Measurements from ENCODE around the gene LRCH3. TPM values are rescaled to one million over a fixed set of nuclear protein-coding genes. Genes with fewer than 3 reads are reported as not detected.

Gene LRCH3
- polyA plus RNA-seq, 1 experiment, result 113 TPM

GRCh38 chr3:197802779-197803459, 11.9 kb downstream of the LRCH3 start:
- no peak for DNase-seq (ENCODE audit: low read depth, low spot score)
- Histone ChIP-seq H3K4me3 (ENCODE audit: low read depth, low read length) (no peak overlapping the region), H3K27me3 (ENCODE audit: control insufficient read depth, insufficient read depth, low read length) (no peaks in the 10 kb centered on the region), H3K27ac (ENCODE audit: low read depth, low read length) (no peak overlapping the region), H3K9me3 (ENCODE audit: control insufficient read depth, insufficient read depth, low read length) (no peaks in the 10 kb centered on the region)
- ChIA-PET POLR2A (no interaction called here), CTCF (interaction anchor here (0.9 kb wide), 1 partner anchor 10 kb away, joined by 3 read pairs; no protein-coding TSS in a partner anchor)
- TF ChIP-seq, protein P1, sequence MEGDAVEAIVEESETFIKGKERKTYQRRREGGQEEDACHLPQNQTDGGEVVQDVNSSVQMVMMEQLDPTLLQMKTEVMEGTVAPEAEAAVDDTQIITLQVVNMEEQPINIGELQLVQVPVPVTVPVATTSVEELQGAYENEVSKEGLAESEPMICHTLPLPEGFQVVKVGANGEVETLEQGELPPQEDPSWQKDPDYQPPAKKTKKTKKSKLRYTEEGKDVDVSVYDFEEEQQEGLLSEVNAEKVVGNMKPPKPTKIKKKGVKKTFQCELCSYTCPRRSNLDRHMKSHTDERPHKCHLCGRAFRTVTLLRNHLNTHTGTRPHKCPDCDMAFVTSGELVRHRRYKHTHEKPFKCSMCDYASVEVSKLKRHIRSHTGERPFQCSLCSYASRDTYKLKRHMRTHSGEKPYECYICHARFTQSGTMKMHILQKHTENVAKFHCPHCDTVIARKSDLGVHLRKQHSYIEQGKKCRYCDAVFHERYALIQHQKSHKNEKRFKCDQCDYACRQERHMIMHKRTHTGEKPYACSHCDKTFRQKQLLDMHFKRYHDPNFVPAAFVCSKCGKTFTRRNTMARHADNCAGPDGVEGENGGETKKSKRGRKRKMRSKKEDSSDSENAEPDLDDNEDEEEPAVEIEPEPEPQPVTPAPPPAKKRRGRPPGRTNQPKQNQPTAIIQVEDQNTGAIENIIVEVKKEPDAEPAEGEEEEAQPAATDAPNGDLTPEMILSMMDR (IDR thresholded peaks at IDR 0.05; ENCODE audit: low read depth, low read length), result 0 out of 2 replicates have a peak, but pooled peaks have one; percentile 6

GRCh38 chr3:197804511-197804910, 13.5 kb downstream of the LRCH3 start:
- TF ChIP-seq, protein P1 (IDR thresholded peaks at IDR 0.05; ENCODE audit: low read depth, low read length), result no peak

DNA sequence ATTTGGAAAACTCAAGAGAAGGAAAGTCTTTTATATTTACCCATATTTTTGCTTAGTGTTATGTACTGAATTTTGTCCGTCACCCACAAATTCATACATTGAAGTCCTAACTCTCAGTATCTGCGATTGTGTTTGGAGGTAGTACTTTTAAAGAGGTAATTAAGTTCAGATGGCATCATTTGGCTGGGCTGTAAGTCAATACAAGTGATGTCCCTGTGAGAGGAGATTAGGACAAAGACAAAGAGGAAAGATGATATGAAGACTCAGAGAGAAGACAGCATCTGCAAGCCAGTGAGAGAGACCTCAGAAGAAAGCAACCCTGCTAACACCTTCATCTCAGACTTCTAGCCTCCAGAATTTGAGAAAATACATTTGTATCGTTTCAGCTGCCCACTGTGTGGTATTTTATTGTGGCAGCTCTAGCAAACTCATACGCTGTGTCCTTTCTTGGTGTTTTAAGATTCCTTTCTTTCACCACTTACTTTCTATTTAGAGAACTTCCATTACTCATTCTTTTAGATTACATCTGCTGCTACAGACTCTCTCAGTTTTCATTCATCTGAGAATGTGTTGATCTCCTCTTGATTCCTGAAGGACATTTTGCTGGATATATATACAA, 17.0 kb downstream of the LRCH3 start:
- TF ChIP-seq, protein P1 (IDR thresholded peaks at IDR 0.05; ENCODE audit: low read depth, low read length), result no peak
- POLR2A ChIA-PET, result interaction anchor here (0.7 kb wide), 1 partner anchor 47 kb away, joined by 3 read pairs; no protein-coding TSS in a partner anchor
- H3K27me3 ChIP-seq (ENCODE audit: control insufficient read depth, insufficient read depth, low read length), result no peaks in the 10 kb centered on the region
- CTCF ChIA-PET, result no interaction called here
- H3K4me3 ChIP-seq (ENCODE audit: low read depth, low read length), result no peak overlapping the region
- DNase-seq (ENCODE audit: low read depth, low spot score), result no peak
- H3K27ac ChIP-seq (ENCODE audit: low read depth, low read length), result peak overlapping the region; percentile 70
- no peaks in the 10 kb centered on the region for H3K9me3 ChIP-seq (ENCODE audit: control insufficient read depth, insufficient read depth, low read length)

More at GRCh38 chr3:197804511-197804910, 13.5 kb downstream of the LRCH3 start:
- POLR2A ChIA-PET, result no interaction called here
- Histone ChIP-seq H3K27ac (ENCODE audit: low read depth, low read length) (no peak overlapping the region), H3K9me3 (ENCODE audit: control insufficient read depth, insufficient read depth, low read length) (no peaks in the 10 kb centered on the region), H3K27me3 (ENCODE audit: control insufficient read depth, insufficient read depth, low read length) (no peaks in the 10 kb centered on the region), H3K4me3 (ENCODE audit: low read depth, low read length) (no peak overlapping the region)
- CTCF ChIA-PET, result no interaction called here
- DNase-seq (ENCODE audit: low read depth, low spot score), result no peak

DNA sequence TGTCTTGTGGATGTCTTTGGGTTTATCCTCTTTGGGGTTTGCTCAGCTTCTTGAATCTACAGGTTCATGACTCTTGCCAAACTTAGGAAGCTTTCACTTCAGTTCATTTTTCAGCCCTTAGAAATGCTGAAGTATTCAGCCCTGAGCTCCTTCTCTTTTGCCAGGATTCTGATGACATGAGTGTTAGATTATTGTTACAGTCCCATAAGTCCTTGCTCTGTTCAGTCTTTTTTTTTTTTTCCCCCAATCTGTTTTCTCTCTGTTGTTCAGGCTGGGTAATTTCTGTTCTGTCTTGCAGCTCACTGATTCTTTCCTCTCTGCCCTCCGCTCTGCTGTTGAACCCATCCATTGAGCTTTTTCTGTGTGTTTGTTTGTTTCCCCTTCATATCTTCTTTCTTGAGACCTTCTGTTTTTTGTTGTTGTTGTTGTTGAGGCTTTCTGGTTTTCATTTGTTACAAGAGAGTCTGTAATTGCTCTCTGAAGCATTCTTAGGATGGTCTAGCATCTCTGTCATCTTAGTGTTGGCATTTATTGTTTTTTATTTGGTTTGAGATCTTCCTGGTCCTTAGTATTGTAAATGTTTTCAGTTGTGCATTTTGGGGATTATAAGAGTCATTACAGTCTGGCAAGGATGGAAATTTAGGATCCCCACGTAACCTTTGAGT, 18.4 kb downstream of the LRCH3 start:
- Histone ChIP-seq H3K4me3 (ENCODE audit: low read depth, low read length) (no peak overlapping the region), H3K27ac (ENCODE audit: low read depth, low read length) (peak overlapping the region; percentile 61), H3K9me3 (ENCODE audit: control insufficient read depth, insufficient read depth, low read length) (no peaks in the 10 kb centered on the region), H3K27me3 (ENCODE audit: control insufficient read depth, insufficient read depth, low read length) (no peaks in the 10 kb centered on the region)
- TF ChIP-seq, protein P1 (IDR thresholded peaks at IDR 0.05; ENCODE audit: low read depth, low read length), result no peak
- DNase-seq (ENCODE audit: low read depth, low spot score), result no peak
- POLR2A ChIA-PET, result interaction anchor here (0.6 to 1.0 kb wide), 5 partner anchors 13 to 1178 kb away, joined by 3 to 9 read pairs (median 5); partner anchors contain the start of gene LRCH3
- CTCF ChIA-PET, result interaction anchor here (0.6 to 1.5 kb wide), 3 partner anchors 8 to 346 kb away, joined by 3 to 5 read pairs (median 3); no protein-coding TSS in a partner anchor
